Dendritic cell treated with granulocyte-macrophage colony-stimulating factor and Interleukin-4, amounts not matched to agents 40 ng/mL and 50 ng/mL, for 4 days (primary cell): Measurements from ENCODE around the gene SLC2A8.

Experiments used
- H3K27ac Mint-ChIP-seq: one replicate; pipeline ENCODE4 v1.8.0; 2022; ENCODE audit warnings: mild to moderate bottlenecking, mixed read lengths
- H3K27me3 Mint-ChIP-seq: one replicate; pipeline ENCODE4 v1.8.0; 2022; ENCODE audit warnings: mild to moderate bottlenecking, mixed read lengths
- H3K36me3 Mint-ChIP-seq: one replicate; pipeline ENCODE4 v1.8.0; 2022; ENCODE audit warnings: low read depth, mixed read lengths
- H3K4me1 Mint-ChIP-seq: one replicate; pipeline ENCODE4 v1.8.0; 2022; ENCODE audit warnings: low read depth, mixed read lengths
- H3K4me3 Mint-ChIP-seq: one replicate; pipeline ENCODE4 v1.8.0; 2022; ENCODE audit warnings: mild to moderate bottlenecking, moderate library complexity, mixed read lengths
- H3K9me3 Mint-ChIP-seq: one replicate; pipeline ENCODE4 v1.8.0; 2022; ENCODE audit warnings: mixed read lengths
- intact Hi-C: fragments of 100-400 bp; cut with micrococcal nuclease; formaldehyde crosslinking; loops from one replicate; pipeline ENCODE4 v1.15.0; 2022

Gene SLC2A8

GRCh38 chr9:127396808-127397645 lies at the start of gene SLC2A8:
SLC2A8 (plus strand) TSS chr9:127397169; CDS start chr9:127397231, 62 bp downstream.
- Mint-ChIP-seq H3K4me3 (peak within 1 kb of the TSS; percentile 81), H3K27me3 (peaks cover 24% of the 10 kb centered on the region), H3K27ac (peak within 1 kb of the TSS; percentile 80), H3K36me3 (peaks cover 30% of the 10 kb centered on the region), H3K9me3 (no peaks in the 10 kb centered on the region), H3K4me1 (peaks cover 33% of the 10 kb centered on the region)
- intact Hi-C loops: loop anchor here (1.0 to 5.0 kb wide), 3 partner anchors 27 to 170 kb away; partner anchors contain the start of genes LRSAM1, RPL12 and ZNF79

DNA sequence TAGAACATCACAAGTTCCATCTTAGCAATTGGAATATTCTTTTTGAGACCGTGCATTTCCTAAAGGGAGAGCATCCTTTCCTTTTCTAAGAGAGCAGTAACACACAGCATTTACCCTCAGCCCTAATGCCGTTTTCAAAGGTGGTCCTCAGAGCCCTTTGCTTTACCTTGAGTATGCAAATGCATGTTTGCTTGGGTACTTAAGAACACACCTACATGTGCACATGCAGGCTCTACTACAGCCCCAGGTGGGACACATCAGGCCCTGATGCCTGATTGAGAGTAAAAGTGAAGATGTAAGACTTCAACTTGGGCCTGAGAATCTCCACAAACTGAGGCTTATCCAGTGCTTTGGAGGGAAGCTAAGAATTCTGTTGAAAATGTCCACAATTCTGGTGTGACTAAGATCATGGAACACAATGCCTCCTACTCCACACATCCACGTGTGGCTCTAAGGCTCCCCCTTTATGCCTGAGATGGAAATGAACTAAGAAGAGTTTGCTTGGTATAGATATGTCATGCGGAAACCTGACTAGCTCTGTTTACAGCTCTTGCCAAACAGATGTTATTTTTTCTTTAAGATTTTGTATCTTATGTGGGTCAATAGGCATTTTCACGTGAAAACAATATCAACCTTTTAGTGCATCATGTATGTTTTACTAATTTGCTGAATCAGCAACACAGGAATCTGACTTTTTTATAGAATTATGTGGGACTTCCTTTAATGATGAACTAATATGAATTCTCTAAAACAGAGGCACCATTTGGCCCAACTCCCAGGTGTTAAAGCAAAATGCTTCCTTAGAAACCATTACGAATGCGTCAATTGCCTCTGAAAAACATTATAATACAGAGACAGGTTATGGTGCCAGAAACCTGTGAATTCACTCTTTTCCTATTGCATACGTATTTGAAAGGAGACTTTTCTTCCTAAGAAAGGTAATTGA lies 48.9 kb upstream of the SLC2A8 start:
- Mint-ChIP-seq H3K4me1 (no peaks in the 10 kb centered on the region), H3K36me3 (no peaks in the 10 kb centered on the region), H3K27ac (no peak overlapping the region), H3K27me3 (no peaks in the 10 kb centered on the region), H3K4me3 (no peak overlapping the region), H3K9me3 (no peaks in the 10 kb centered on the region)
- intact Hi-C loops: loop anchor here (5.0 to 10.0 kb wide), 2 partner anchors 136 to 403 kb away; no protein-coding TSS in a partner anchor

DNA sequence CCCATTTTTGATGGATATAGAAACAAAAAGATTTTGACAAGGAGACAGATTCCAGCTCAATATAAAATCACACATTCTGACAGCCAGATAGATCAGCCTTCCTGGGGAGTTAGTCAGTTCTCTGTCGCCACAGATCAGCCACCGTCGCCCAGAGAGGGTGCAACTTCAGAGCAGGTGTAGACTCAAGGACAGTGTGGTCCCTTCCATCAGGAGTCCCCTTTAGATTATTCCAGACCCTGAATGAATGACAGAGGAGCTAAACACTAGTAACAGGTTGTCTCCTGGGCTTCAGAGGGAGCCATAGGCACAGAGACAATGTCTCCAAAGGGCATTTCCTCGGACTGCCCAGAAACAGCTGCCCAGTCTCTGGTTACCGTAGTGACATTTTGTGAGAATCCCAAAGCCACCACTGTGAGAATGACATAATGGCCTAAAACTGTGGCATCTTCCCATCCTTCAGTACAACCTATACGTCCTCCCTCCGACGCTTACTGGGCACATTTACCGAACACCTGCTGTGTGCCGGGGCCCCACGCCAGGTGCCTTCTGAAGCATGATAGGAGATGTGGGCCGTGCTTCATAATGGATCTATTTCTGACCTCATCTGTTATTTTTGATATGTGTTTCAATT lies 47.4 kb upstream of the SLC2A8 start:
- intact Hi-C loops: loop anchor here (5.0 to 10.0 kb wide), 2 partner anchors 137 to 405 kb away; no protein-coding TSS in a partner anchor
- no peak overlapping the region for H3K27ac Mint-ChIP-seq
- H3K27me3 Mint-ChIP-seq: peaks cover 6% of the 10 kb centered on the region
- H3K36me3 Mint-ChIP-seq: no peaks in the 10 kb centered on the region
- H3K4me3 Mint-ChIP-seq: no peak overlapping the region
- H3K4me1 Mint-ChIP-seq: peaks cover 4% of the 10 kb centered on the region
- H3K9me3 Mint-ChIP-seq: no peaks in the 10 kb centered on the region

DNA sequence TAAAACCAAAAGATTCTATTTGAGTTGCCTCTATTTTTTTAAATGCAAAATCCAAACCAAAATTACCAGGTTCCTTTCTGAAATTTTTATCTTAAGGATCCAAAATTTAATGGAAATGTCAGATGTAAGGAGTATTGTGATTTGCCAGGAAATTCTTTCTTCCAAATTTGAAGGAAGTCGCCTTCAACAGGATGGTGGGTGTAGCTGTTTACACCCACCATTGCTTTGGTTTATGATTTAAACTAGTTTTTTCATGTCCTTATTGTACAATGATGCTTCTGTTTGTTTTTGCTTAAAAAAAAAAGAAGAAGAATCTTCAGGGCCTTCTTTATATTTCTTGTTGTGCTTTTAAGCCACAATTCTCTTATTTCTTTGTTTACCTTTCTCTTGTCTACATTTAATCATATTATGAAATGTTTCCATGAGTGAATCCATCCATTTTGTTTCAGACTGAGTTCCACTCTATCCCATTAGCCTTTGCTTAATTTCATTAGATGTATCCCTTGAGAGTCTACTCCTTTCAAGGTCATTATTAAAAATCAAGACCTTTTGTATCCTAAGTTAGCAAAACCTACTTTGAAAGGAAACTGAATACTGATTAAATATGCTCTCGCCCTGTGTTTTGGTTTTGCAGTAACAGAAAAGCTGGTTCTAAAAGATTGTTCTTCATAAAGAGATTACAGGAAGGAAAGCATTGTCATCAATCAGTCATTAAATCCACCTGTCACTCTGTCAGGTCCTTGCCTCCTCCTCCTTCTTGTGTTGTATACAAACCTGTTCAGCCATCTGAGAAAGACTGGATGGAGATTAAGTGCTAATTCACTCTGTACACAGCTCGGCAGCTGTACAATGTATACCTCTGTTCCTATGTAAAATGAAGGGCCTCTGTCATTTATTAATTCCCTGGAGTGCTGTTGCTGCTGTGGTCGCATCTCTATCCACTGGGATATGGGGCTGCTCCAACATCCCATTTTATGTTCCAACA lies 45.5 kb upstream of the SLC2A8 start:
- Mint-ChIP-seq H3K27ac (no peak overlapping the region), H3K4me3 (no peak overlapping the region), H3K36me3 (no peaks in the 10 kb centered on the region), H3K4me1 (peaks cover 4% of the 10 kb centered on the region), H3K9me3 (no peaks in the 10 kb centered on the region), H3K27me3 (peaks cover 8% of the 10 kb centered on the region)
- intact Hi-C loops: no loop called here

- H3K9me3 Mint-ChIP-seq: no peaks in the 10 kb centered on the region
These were observed 43.1 kb upstream of the SLC2A8 start for GRCh38 chr9:127353882-127354281.

DNA sequence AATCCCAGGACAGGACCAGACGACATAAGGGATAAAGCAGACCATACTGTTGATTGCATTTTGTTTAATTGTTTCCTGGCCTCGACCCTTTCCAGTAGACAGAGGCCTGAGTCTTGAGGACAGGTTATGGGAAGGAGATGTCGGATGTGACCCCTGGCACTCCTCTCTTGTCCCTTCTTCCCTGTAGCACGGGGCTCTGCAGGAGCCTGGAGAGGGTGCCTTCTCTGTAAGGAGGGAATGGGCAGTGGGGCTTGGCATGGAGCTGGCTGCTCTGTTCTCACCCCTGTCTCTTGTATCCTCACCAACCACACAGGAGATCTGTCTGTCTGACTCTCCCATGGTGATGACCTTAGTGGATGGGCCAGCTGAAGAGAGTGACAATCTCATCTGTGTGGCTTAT lies 40.1 kb upstream of the SLC2A8 start:
- no peaks in the 10 kb centered on the region for H3K9me3 Mint-ChIP-seq
- intact Hi-C loops: no loop called here
- no peak overlapping the region for H3K4me3 Mint-ChIP-seq
- peaks cover 13% of the 10 kb centered on the region for H3K4me1 Mint-ChIP-seq
- no peak overlapping the region for H3K27ac Mint-ChIP-seq
- peaks cover 9% of the 10 kb centered on the region for H3K27me3 Mint-ChIP-seq
- H3K36me3 Mint-ChIP-seq: no peaks in the 10 kb centered on the region

More at GRCh38 chr9:127353882-127354281, 43.1 kb upstream of the SLC2A8 start:
- H3K4me1 Mint-ChIP-seq: peaks cover 4% of the 10 kb centered on the region
- no peak overlapping the region for H3K27ac Mint-ChIP-seq
- no peak overlapping the region for H3K4me3 Mint-ChIP-seq
- no peaks in the 10 kb centered on the region for H3K36me3 Mint-ChIP-seq
- peaks cover 8% of the 10 kb centered on the region for H3K27me3 Mint-ChIP-seq
- intact Hi-C loops: no loop called here

DNA sequence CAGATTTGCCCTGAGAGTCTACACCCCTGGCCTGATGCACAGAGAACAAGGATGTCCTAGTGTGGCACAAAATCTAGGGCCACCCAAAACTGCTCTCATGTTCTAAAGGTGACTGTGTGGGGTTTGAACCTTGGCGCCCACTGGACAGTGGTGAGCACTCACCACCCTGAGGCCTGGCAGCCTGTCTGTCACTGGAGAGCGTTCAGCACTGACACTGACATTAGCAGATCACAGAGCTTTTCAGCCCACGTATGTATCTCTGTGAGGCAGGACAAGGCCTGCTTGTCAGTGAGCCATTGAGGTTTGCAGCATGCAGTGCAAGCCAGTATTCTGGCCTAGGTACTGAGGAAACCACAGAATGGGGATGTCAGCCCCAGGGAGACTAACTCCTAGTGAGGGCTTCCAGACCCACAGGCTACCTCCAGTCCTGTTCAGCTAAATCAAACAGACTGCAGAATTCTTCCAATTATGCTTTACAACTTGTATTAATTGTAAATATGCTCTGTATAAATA lies 38.9 kb upstream of the SLC2A8 start:
- Mint-ChIP-seq H3K4me3 (no peak overlapping the region), H3K27me3 (peaks cover 9% of the 10 kb centered on the region), H3K27ac (no peak overlapping the region), H3K4me1 (peaks cover 24% of the 10 kb centered on the region), H3K36me3 (no peaks in the 10 kb centered on the region), H3K9me3 (no peaks in the 10 kb centered on the region)
- intact Hi-C loops: no loop called here

DNA sequence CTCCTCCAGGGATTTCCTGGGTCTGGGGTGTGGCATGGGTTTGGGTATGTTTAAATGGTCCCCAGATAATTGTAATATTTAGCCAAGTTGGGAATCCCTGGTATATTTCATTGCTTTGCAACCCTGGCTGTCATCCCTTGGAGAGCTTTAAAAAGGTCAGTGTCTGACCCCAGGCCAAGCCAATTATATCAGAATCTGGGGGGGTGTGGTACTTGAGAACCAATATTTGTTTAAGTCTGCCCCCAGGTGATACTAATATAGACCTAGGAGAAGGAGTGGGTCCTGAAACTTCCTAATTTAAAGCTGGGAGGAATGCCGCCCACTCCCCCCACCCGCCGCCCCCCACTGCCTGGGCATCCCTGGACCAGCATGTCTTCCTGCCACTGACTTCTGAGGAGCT lies 38.2 kb upstream of the SLC2A8 start:
- H3K27me3 Mint-ChIP-seq: peaks cover 7% of the 10 kb centered on the region
- no peak overlapping the region for H3K4me3 Mint-ChIP-seq
- H3K4me1 Mint-ChIP-seq: peaks cover 29% of the 10 kb centered on the region
- no peak overlapping the region for H3K27ac Mint-ChIP-seq
- H3K36me3 Mint-ChIP-seq: no peaks in the 10 kb centered on the region
- intact Hi-C loops: no loop called here
- H3K9me3 Mint-ChIP-seq: no peaks in the 10 kb centered on the region

DNA sequence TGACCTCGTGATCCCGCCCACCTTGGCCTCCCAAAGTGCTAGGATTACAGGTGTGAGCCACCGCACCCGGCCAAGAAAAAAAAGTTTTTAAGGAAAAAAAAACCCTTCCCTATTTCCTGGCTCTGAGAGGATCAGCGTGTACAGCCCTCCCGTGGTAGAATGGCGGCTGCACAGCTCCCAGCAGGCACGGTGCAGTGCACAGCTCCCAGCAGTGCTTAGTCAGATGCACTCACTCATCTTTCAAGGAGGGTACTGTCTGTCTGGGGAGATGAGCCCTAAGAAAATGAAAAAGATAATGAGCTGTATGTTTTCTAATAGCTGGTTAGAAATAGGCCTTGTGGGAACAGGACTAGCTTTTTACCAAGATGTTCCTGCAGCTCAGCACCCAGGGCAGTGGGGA lies 36.7 kb upstream of the SLC2A8 start:
- Mint-ChIP-seq H3K4me3 (no peak overlapping the region), H3K36me3 (no peaks in the 10 kb centered on the region), H3K27me3 (peaks cover 2% of the 10 kb centered on the region), H3K27ac (no peak overlapping the region), H3K4me1 (peaks cover 36% of the 10 kb centered on the region), H3K9me3 (no peaks in the 10 kb centered on the region)
- intact Hi-C loops: no loop called here

DNA sequence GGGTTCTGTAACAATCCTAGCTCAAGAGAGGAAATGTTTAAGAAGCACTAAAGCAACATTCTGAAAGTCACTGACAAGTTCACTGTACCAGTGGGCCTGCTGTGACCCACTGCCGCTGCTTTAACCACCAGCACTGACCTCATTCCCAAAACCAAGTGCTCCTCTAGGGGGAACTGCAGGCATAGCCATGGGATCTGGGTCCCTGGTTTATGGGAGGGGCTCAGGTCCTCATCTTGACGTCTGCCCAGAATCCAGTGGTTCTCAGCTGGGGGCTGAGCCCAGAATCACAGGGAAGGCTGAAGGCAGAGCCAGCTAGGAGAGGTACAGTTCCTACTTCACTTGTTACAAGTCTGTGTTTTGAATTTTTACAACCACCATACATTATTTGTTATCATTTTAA lies 36.1 kb upstream of the SLC2A8 start:
- Mint-ChIP-seq H3K27ac (no peak overlapping the region), H3K27me3 (peaks cover 1% of the 10 kb centered on the region), H3K4me1 (peaks cover 36% of the 10 kb centered on the region), H3K36me3 (no peaks in the 10 kb centered on the region), H3K9me3 (no peaks in the 10 kb centered on the region), H3K4me3 (no peak overlapping the region)
- intact Hi-C loops: no loop called here

DNA sequence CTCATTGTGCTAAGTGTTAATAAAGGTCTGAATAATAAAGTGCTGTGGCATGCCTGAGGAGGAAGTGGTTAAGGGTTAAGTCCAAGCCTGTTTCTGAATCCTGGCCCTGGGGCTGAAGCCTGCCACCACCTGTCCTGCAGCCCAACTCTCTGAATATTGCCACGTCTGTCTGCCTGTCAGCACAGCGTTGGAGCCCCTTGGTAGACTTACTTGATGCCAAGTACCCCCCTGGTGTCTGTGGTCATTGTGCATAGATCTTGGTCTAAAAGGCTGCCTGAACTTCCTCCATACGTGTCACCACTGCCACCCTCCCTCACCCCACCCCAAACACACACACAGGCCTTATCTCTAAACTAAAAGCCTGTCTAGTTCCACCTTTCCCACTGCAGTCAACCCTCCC lies 35.4 kb upstream of the SLC2A8 start:
- Mint-ChIP-seq H3K9me3 (no peaks in the 10 kb centered on the region), H3K27me3 (peaks cover 1% of the 10 kb centered on the region), H3K36me3 (no peaks in the 10 kb centered on the region), H3K4me3 (no peak overlapping the region), H3K27ac (peak overlapping the region; percentile 73), H3K4me1 (peaks cover 36% of the 10 kb centered on the region)
- intact Hi-C loops: no loop called here

- Mint-ChIP-seq H3K4me1 (peaks cover 36% of the 10 kb centered on the region), H3K9me3 (no peaks in the 10 kb centered on the region), H3K27me3 (peaks cover 1% of the 10 kb centered on the region), H3K4me3 (no peak overlapping the region), H3K27ac (peak overlapping the region; percentile 73), H3K36me3 (no peaks in the 10 kb centered on the region)
- intact Hi-C loops: no loop called here
These were observed 34.1 kb upstream of the SLC2A8 start for GRCh38 chr9:127362829-127363228.
